HG03159 (cell line): ENCODE results near the gene PARP11.

Experiments used
- ATAC-seq: cut with Tn5 transposase; IDR thresholded peaks from one replicate; pipeline ENCODE4 v1.9.1; 2021; ENCODE audit warnings: mild to moderate bottlenecking, moderate library complexity; ENCODE audit not compliant: unreplicated experiment

Gene PARP11

DNA sequence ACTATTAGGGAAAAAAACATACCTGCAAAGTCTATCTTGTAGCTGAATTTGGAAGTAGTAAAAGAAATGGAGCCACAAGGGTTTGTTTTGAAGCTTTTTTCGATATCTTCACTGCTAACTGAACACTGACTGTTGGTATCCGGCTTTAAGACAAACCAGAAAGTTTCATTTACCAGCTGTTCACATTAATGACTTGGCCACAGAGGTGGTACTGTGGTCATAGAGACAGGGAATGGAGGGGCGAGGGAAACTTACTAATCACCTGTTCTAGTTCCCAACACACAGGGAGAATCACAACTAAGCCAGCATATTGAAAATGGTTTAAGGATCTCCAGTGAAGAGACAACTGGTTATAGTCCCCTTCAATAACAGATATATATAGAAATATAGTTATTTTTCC, 44.3 kb downstream of the PARP11 start:
- no peak for ATAC-seq

DNA sequence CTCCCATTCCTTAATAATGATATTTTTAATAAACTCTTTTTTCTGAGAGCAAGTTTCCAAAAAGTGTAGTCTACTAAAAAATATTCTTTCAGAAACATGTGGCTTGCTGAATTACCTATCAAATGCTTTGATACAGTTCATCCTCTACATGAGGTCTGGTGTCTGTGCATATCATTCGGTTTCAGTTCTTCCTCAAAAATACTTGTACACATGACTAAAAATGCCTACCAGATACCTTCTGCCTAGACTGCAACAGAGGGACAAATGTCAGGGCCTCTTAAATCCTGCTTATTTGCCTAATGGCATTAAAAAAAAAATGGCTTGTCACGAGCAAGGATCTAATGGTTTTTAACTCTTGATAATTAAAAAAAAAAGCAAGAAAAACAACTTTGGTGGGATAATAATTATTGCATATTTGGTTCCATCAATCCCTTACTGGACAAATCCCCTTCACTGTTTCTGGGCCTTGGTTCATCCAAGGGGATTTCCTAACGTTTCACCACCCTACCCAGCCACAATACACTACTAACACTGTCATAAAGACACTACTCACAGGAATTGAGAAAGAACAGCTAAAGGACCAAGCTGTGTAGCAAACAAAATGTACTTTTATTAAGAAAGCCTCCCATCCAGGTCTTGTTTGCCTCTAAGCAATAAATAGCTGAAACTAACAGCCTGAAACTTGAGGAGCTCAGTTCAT, 45.7 kb downstream of the PARP11 start:
- no peak for ATAC-seq

DNA sequence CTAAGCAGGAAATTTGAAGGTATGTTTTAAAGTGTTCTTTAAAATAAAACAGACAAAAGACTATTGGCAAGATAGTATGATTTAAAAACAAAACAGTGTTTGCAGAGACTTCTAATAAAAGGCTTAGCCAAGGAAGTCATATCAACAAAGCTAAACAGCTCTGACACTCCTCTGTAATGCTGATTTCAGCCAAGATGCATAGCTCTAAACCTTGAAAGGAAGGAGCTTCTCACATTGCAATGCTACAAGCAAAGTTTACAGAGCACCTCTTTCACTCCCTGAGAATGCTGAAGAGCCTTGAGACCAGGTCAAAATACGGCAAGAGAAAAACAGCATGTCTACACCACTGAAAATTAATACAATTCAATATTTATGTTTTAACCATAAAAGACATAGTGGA, 51.8 kb downstream of the PARP11 start:
- no peak for ATAC-seq

DNA sequence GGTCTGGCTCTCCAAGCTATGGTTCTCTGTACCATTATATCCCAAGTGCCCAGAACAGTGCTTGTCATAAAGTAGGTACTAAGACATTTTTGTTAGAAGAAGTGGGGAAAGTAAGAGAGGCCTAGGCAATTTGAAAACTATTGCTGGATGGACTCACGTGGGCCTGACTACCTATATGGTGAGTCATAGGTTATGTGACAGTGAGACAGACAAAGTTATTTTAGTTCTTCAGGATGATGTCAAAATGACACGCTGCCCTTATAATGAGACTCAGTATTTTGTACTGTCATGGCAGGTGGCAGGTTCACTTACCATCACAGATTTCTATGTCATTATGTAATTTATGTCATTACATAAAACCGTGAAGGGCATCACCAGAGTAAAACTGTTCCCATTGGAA, 53.1 kb downstream of the PARP11 start:
- no peak for ATAC-seq

DNA sequence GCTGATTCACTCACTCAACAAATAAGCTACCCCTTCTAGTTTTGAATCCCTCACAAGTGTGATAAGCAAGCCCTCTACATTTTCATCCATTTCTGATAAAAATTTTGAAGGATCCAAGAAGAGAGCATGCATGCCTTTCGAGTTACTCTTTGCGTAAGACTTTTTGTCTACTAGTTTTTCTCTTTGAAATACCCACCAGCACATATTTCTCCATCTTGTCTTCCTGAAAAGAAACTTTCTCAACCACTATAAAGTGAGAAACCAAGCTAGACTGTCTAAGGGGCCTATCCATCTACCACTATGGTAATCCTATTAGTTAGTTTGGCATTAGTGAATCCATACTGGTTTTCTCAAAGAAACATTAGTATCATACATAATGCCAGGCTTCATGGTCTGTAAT, 56.9 kb downstream of the PARP11 start:
- ATAC-seq: no peak

DNA sequence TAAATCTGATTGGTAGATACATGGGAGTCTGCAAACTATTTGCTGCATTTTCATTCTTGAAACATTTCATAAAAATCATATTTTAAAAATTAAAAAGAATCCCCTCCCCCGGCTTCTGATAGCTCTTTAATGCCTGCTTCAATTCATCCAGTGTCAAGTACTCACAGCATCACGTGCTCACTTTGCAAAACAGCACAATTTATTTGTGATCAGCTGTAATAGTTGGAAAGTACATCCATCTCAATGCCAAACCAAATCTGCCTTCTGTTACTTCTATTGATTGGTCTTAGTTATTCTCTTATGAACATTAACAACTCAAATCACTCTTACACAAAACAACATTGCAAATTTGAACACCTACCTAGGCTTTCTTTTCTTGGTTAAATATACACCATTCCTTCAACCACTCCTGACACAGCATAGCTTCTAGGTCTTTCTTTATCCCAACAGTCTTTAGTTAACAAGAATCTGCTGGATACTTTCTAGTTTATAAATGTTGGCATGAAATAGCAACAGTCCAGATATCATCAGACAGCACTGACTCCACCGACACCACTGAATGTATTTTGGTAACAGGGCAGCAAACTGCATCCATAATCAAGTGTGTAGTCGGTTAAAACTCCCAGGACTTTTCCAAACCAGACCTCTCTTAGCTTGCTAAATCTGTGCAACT, 58.0 kb downstream of the PARP11 start:
- no peak for ATAC-seq

DNA sequence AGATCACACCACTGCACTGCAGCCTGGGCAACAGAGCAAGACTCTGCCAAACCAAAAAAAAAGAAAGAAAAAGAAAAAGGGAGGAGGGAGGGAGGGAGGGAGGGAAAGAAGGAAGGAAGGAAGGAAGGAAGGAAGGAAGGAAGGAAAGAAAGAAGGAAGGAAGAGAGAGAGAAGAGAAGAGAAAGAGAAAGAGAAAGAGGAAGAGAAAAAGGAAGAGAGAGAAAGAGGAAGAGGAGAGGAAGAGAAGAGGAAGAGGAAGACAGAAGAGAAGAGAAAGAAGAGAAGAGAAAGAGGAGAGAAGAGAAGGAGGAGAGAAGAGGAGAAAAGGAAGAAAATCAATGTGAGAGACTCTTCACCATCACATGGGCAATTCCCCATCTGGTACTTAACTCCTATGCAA, 62.7 kb downstream of the PARP11 start:
- no peak for ATAC-seq

DNA sequence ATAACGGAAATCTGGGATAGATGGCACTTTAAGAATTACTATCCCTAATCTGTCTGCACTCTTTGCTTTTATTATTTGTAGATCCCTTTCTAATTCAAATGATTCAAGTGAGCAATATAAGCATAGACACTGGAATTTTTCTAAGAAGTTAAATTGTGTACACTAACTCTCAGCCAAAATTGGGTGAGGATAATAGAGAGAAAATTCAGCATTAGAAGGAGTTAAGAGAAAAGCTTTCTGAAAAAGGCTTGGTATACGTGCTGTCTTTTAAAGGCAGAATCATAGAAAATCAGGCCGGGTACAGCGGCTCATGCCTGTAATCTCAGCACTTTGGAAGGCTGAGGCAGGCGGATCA, 63.2 kb downstream of the PARP11 start:
- no peak for ATAC-seq

DNA sequence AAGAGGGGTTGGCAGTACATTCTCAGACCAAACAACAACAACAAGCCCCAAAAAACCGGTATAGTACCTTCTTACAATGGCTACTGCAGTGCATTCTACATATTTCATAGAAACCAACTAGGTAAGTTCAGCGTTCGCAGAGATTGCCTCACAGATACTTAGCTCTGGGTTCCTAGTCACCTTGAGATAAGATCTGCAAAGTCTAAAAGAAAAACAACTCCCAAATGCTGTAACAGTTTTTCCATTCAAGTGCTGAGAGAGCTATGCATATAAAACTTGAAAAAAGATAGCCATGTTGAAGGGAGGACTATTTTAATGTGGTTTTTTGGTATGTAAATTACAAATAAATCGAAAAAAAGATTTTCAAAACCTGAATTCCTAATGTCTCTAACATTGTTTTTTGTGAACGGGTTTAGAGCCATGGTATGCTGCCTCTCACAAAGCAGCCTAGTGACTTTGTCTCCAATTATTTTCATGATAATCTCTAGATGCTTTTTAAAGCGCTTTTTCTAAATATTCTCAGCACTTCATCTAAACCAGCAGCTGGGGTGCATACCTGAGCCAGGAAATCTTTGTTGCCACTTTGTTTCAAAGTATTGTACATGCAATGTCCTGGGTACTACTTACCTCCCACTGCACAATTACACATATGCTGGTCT, 63.7 kb downstream of the PARP11 start:
- ATAC-seq: no peak

DNA sequence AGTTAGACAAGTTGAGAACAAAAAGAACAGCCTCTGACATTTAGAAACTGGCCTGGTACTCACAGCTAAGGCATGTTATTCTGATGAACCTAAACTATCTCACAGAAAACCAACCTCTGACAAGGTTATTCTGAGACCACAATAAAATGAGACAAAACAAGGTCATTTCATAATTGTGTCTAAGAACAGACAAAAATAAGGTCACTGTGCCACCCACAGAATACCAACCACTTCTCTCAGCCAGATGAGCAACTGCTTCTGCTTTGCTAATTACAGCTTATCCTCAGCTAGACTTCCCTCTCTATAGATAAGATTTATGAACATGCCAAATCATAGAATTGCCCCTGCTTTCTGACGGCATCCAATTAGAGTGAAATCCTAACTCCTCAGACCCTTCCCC, 68.1 kb downstream of the PARP11 start:
- no peak for ATAC-seq

DNA sequence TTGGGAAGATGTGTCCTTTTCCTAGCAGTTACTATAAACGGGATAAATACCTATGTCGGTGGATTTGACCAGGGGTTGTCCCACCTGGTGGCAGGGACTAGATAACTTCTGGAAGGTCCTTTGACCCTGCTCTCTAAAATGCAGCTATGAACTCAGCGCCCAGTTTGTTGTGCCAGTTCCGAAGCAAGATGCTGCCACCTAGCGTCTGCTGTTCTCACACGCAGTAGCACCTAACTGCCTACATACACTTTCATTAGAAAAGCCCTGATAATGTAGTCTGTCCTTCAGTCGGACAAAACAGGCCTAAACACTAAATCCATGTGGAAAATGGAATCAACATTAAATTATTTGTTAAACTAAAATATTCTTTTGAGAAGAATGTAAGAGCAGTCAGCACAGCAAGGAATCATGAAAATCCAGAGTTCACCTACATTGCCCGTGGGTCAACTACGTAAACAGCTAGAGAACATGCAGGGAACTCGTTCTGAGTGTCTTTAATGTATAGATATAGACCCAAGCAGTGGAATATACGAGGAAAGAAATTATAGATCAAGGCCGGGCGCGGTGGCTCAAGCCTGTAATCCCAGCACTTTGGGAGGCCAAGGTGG, 69.2 kb downstream of the PARP11 start:
- ATAC-seq: no peak

DNA sequence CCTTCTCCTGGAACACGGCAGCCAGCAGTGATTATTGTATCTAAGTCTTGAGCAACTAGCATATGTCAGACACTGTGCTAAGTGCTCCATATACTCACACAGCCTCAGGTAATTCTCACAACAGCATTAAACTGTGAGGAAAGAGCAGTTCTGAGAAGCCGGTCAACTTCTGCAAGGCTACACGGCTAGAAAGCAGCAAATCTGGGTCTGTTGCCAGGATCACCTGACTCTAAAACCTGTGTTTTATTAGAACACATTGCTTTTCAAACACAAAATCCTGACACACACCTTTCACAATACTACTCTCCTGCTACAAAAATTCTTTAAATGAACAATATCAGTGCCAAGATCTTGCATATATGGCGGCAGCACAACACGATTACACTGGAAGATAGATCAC, 70.5 kb downstream of the PARP11 start:
- ATAC-seq: no peak

DNA sequence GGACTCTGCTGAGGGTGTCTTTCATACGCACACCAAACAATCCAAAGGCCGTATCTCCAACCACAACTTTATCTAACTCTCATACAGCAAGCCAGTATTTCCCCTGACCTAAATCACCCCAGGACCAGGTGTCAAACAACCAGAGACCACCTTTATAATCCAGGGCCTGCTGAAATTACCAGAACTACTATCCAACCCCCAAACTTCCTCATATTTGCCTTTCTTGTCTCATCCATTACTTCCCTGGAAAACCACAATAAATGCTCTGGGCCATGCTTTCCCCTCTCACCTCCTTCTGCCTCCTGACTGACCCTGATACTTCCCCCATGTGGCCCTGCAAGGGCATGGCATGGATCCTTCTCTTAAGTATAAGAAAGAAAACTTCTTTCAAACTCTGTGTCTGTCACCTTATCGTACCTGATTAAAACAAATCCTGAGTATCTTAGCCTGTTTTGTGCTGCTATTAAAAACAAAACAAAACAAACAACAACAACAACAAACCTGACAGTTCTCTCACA, 75.6 kb downstream of the PARP11 start:
- no peak for ATAC-seq

DNA sequence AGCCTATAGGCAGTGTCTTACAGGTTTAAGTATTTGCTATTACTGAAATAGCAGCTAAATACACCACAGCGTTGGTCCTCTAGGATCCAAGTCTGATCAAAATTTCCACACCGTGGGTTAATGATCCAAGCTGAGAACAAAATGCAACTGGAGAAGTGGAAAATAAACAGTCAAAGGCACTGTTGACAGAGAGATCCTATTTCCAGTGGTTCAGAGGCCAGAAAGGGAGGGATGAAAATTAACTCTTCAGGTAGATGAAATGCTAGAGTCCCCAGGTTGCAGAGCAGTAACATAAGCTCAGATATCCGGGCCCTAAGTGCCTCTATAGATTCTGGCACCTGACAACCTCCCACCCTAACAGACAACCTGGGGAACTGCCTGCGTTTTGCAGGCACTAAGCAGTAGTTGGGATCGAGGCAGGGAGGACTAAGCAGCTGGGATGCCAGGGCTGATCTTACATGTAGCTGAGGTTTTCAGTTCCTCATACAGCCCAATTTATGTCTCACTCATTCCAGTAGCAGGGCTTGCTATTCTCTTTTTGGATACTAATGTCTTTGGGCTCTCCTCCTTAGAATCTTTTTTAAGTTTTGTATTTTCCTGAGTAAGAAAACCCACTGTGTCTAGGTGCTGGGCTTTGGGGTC, 77.6 kb downstream of the PARP11 start:
- no peak for ATAC-seq

DNA sequence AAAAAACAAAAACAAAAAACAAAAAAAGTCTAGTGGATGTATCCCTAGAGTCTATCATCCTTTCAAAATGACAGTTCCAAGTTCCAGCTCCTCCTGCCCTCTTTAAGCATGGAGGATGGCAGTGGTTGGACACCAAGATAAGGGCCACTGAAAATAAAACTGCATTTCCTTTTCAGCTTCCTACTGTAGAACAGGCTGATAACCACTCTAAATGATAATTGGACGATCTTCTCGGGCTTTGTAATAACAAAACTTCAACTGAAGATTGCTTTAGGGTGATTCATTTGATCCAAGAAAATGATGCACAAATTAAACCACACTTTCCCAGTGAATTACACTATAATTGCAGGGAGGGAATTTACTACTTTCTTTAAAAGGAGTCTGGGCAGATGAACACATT, 78.1 kb downstream of the PARP11 start:
- no peak for ATAC-seq

DNA sequence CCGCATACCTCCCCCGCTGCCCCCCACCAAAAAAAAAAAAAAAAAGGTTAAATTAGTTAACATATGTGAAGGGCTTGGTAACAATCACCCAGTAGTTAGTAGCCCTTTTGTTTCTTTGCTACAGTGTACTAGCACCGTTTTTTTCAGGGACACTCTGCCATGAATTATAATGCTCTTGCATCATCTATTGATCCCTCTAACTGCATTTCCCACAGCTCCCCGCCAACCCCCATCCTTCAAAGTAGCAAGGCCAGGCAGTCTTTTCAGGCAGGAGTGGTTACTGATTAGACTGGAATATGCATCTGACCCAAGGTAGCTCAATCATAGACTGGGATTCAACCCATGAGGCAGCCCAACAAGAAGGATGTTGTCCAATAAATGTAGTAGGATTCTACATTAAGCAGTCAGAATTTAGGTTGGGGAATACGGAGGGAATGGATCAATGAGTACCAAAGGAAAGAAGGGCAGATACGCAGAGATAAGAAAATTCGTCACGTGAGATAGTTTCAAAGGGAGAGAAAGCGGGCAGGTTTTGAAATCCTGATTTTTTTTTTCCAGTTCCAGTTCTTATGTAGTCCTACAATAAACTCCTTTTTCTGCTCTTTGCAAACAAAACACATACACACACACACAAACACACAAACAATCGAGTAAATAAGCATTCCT, 80.4 kb downstream of the PARP11 start:
- ATAC-seq: no peak

DNA sequence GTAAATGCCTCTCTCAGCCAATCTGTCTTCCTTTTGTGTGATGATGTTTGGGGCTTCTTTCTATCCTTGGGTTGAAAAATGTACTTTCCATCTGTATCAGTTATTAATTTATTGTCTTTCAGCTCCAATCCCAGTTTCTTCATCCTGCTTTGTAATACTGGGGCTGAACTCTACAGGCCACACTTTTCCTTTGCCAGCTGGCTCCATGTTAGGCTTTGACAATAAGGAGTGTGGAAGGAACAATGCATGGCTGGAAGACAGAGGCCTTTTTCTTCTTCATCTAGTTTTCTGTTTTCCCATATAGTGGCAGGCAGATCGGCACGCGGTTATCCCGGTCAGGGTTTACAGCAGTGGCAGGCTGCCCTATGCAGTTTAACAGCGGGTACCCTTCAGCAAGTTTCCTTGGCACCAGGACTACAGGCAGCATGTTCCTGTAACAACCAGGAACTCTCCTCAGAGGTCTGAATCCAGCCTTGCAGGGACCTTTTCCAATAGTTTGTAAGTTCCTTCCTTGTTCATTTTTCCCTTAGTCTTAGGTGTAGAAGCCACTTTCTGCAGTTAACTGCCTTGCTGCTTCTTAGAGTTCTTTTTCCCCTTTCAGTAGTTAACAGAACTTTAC, 81.8 kb downstream of the PARP11 start:
- no peak for ATAC-seq

DNA sequence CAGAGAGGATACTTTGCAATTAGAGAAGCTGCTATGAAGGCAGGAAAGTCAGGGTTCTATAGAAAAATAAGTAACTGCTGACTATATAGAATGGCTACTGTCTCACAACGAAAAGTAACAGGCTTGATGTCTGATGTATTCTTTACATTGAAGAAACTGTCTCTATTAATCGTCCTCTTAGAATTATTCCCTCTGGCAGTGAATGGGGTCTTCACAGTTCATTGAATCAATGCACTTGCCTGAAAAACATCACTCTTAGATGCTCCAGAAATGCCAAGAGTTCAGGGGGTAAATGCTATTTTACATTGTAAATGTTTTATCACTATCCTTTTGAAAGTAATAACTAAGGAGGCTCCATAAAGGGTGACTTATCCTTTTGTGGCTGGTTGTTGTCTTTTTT, 82.6 kb downstream of the PARP11 start:
- no peak for ATAC-seq

DNA sequence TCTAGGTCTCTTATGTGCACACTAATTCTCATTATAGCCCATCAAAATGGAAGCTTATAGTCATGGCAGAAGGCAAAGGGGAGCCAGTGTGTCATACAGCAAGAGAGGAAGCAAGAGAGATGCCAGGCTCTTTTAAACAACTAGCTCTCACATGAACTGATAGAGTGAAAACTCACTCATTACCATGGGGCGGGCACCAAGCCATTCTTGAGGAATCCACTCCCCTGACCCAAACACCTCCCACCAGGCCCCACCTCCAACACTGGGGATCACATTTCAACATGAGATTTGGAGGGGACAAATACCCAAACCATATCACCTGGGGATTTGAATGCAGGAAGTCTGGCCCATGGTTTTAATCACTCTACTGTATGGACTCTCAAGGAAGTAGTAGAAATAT, 83.4 kb downstream of the PARP11 start:
- ATAC-seq: no peak

DNA sequence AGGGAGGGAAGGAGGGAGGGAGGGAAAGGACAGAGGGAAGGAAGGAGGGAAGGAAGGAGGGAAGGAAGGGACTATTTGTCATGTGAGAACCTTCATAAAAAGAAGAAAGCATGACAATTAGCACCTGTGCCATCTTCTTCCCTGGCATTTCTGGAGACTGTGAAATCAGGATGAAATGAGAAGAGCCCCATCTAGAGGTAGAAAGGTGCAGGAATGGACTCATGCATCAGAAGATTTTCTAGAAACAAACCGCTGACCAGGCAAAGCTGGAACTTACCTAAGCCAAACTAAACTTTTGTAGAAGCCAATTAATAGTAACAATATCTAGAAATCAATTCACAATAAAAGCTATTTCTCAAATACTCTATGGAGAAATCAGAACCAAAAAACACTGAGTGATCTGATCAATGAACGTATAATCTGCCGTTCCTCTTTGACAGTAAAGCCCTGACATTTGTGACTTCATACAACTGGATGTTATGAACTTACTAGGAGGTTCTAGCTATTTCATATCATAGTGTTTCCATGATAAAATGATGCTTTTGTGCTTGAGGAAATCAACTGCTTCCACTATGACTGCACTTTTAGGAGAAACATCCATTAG, 95.9 kb downstream of the PARP11 start:
- no peak for ATAC-seq
